Ishikawa (cell line): ENCODE data around the gene RPL18.

Experiments used
- CEBPB ChIP-seq: IDR thresholded peaks from 2 replicates; pipeline ENCODE4 v1.6.1; 2012
- CREB1 ChIP-seq: IDR thresholded peaks from 2 replicates; pipeline ENCODE4 v1.6.1; 2012; ENCODE audit warnings: low read depth
- EGR1 ChIP-seq: IDR thresholded peaks from 2 replicates; pipeline ENCODE4 v1.6.1; 2012
- EP300 ChIP-seq: IDR thresholded peaks from 2 replicates; pipeline ENCODE4 v1.6.1; 2012; ENCODE audit warnings: borderline replicate concordance
- FOXM1 ChIP-seq: IDR thresholded peaks from 2 replicates; pipeline ENCODE4 v1.6.1; 2012; ENCODE audit warnings: low read depth, borderline replicate concordance
- MAX ChIP-seq: IDR thresholded peaks from 2 replicates; pipeline ENCODE4 v1.6.1; 2012
- NFIC ChIP-seq: IDR thresholded peaks from 2 replicates; pipeline ENCODE4 v1.6.1; 2012
- RAD21 ChIP-seq: IDR thresholded peaks from 2 replicates; pipeline ENCODE4 v1.6.1; 2012; ENCODE audit warnings: low read depth
- REST ChIP-seq: IDR thresholded peaks from 2 replicates; pipeline ENCODE4 v1.6.1; 2012; ENCODE audit warnings: low read depth, mild to moderate bottlenecking
- TCF12 ChIP-seq: IDR thresholded peaks from 2 replicates; pipeline ENCODE4 v1.6.1; 2012; ENCODE audit warnings: low read depth
- TEAD4 ChIP-seq: IDR thresholded peaks from 2 replicates; pipeline ENCODE4 v1.6.1; 2012
- USF1 ChIP-seq: IDR thresholded peaks from 2 replicates; pipeline ENCODE4 v1.6.1; 2012
- YY1 ChIP-seq: IDR thresholded peaks from 2 replicates; pipeline ENCODE4 v1.6.1; 2012; ENCODE audit warnings: low read depth
- ZBTB7A ChIP-seq: IDR thresholded peaks from 2 replicates; pipeline ENCODE4 v1.6.1; 2012; ENCODE audit warnings: low read depth

The RPL18 gene

GRCh38 chr19:48654299-48655059, 35.5 kb upstream of the RPL18 start:
- TF ChIP-seq NFIC (peak; percentile 61), REST (no peak)

- TF ChIP-seq USF1 (no peak), YY1 (no peak), RAD21 (no peak), CREB1 (no peak), FOXM1 (no peak), CEBPB (no peak)
Measured at GRCh38 chr19:48651683-48652048, 32.7 kb upstream of the RPL18 start.

GRCh38 chr19:48650974-48651682, 32.1 kb upstream of the RPL18 start:
- TF ChIP-seq ZBTB7A (no peak), REST (no peak), CREB1 (no peak), NFIC (no peak), FOXM1 (no peak), TEAD4 (no peak)

GRCh38 chr19:48648134-48648533, 29.2 kb upstream of the RPL18 start:
- no peak for TF ChIP-seq CEBPB

- TF ChIP-seq EGR1, result peak; percentile 35; the same call in 1 of the 2 replicates
- TF ChIP-seq RAD21, result no peak
Measured at GRCh38 chr19:48646722-48647216, 27.8 kb upstream of the RPL18 start.

GRCh38 chr19:48646001-48646721, 27.2 kb upstream of the RPL18 start, which contains the start of gene CA11:
Gene CA11 (minus strand): TSS chr19:48646187. CDS start chr19:48645632, 555 bp downstream.
- TF ChIP-seq TCF12, result no peak; the same call in 1 of the 2 replicates
- TF ChIP-seq RAD21, result peak; percentile 92
- TF ChIP-seq EGR1, result peak; percentile 73; the same call in 1 of the 2 replicates
- peak; percentile 72 for TF ChIP-seq ZBTB7A
- peak; percentile 16; the same call in 1 of the 2 replicates for TF ChIP-seq USF1
- peak; percentile 81 for TF ChIP-seq MAX

GRCh38 chr19:48645620-48646000, 26.6 kb upstream of the RPL18 start:
- TF ChIP-seq FOXM1 (no peak), USF1 (no peak), TEAD4 (no peak), EGR1 (no peak), MAX (no peak; the same call in 1 of the 2 replicates), NFIC (no peak), RAD21 (no peak), EP300 (no peak), REST (no peak), CEBPB (no peak), CREB1 (no peak), YY1 (no peak)
